ENCODE data around the gene PROK1.

- no peak for TF ChIP-seq POLR2A (IDR thresholded peaks at IDR 0.05)
- no peak for TF ChIP-seq CTCF (IDR thresholded peaks at IDR 0.05)
Observed at GRCh38 chr1:110418729-110419128, 32.2 kb upstream of the PROK1 start.
